Smooth muscle cell of the brain vasculature (primary cell): ENCODE data around the gene MYH1.
"Not testable (repeated sequence)": the region's sequence is repeated elsewhere in the genome, so short reads cannot be mapped to it uniquely, and the experiment has no call there.

Experiments used
- DNase-seq: peaks from one replicate; pipeline ENCODE4 v3.0.0-alpha.2; 2012; ENCODE audit warnings: low read depth, low spot score

Gene MYH1

DNA sequence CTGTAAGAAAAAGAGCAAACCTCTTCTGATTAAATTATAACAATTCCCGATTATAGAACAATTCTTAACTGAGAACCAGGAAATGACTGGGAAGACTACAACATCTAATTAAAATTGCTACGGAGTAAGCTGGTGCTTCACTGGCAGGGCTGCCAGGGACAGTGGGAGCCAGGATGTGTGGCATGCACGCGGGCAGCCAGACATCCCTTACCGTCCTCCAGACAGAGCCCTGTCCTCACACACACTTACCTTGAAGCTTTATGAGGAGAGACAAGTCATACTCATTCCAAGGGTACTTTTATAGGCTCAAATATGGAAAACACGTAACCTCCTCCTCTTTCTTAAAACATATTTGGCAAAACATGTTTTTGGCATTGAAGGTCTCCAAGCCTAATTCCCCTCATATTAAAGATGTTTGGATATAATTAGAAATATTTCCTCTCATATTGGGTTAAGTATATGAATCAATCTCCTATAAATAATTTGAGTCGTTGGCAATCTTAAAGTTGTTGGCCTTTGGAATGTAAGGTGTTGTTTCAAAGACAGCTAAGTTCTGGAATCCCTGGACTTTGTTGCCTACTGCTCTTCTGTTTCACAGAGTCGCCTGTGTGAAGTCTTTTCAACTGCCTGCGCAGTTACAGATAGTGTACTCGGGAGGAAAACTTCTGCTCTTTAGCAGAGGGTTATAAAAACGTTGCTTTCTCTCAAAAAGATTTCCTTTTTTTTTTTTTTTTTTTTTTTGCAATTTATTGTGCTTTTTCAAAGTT is at the start of gene MYH1:
Gene MYH1, minus strand, starts transcription at position 272 of the 767 bp plus-strand sequence. CDS start 1,900 bp downstream, outside the sequence.
- no peak for DNase-seq

DNA sequence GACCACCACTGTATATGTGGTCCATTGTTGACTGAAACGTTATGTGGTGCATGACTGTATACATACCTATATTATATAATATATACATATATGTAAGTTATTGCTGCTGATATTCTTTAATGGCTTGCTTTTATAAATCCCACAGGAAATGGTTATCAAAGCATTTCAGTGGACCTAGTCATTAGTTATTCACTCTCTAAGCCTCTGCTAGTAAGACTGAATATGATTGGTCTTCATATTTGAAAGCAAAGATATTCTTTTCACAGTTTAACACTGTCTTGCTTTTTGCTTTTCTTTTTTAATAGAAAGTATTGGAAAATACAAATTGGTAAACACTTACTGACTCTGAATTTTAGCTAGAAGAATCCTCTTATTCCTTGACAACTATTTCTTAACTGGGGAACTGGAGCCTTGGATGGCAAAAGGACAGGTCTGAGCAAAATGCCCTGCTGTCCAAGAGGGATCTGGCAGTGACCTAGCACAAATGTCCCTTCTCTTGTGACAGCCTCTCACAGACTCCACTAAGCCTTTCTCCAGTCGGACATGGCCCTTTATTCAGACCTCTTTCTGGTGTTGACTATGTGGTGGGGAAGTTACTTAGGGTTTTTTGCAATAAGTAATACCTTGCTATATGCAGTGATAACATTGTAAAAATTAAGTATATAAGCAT is 45.8 kb upstream of the MYH1 start:
- DNase-seq = no peak

DNA sequence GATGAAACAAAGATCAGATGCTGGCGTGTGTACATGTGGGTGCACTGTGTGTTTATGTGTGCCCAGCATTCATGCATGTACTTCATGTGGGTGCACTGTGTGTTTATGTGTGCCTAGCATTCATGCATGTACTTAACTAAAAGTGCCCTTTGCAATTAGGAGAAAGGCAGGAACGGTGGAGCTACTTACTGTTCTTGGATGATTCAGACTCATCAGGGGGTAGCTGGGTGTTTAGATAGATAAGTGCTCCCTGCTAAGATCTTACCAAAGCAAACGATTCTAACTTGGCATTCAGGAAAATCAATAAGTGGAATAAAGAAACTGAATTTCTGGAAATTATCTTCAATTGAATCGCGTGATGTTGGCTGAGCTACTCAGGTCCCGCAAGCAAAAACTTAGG is 39.7 kb upstream of the MYH1 start:
- DNase-seq = no peak

DNA sequence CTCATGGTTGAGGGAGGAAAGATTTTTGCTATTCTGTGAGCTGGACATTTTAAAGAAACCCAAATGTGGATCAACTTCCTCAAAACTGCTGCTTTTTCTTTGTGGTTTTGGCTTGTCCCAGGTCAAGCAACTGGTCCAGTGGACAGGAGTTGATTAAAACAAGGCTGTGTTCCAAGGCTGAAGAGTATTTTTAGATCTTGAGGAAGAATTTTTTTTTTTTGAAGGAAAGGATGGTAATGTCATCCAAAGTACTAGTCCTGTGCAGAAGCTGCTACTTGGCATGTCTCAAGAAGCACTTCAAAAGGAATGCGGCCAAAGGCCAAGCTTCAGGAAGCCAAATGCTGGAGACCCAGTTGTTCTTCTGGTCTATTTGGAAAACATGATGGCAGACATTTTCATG is 39.1 kb upstream of the MYH1 start:
- DNase-seq = no peak

DNA sequence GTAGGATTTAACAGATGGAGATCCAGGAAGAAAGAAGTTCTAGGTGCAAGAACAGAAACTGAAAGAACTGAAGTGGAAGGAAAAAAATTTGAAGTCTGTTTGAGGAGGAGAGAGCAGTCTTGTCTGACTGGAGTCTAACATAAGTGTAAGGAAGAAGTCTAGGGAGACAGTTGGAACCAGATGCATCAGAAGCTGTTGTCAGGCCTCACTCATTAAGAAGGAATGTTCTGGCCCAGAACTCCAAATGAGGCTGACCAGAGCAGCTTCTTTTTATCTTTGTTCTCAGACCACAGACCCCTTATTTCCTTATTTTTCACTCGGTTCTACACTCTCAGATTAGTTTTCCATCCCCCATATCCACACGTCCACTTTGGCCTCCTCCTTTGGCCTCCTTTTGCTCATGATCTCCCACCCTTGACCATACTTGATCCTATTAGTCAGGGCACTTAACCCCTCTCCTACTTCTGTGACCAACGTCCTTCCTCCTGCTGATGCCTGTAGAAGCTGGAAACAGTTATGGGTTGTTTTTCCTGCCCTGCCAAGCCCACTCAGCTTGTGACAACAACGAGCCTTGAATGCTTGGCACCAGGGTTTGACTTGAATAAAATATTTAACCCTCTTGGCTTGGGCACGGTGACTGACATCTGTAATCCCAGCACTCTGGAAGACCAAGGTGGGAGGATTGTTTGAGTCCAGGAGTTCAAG is 38.1 kb upstream of the MYH1 start:
- no peak for DNase-seq

DNA sequence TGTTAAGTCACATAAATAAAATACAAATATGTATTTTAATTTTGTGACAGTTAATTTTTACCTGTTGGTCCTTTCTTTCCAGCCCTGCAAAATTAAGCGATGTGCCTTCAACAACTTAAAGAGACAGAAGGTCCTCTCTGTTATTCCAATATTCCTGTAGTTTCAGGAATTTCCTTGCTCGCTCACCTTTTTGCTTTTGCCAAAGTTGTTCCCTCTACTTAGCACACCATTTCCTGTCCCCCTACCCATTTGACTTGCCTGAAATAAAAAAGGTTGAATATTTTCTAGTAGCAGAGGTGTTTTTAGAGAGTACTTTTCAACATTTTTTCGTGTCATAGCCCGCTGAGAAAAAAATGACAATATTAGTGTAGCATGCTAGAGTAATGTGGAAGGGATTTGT is 31.7 kb upstream of the MYH1 start:
- DNase-seq = no peak

DNA sequence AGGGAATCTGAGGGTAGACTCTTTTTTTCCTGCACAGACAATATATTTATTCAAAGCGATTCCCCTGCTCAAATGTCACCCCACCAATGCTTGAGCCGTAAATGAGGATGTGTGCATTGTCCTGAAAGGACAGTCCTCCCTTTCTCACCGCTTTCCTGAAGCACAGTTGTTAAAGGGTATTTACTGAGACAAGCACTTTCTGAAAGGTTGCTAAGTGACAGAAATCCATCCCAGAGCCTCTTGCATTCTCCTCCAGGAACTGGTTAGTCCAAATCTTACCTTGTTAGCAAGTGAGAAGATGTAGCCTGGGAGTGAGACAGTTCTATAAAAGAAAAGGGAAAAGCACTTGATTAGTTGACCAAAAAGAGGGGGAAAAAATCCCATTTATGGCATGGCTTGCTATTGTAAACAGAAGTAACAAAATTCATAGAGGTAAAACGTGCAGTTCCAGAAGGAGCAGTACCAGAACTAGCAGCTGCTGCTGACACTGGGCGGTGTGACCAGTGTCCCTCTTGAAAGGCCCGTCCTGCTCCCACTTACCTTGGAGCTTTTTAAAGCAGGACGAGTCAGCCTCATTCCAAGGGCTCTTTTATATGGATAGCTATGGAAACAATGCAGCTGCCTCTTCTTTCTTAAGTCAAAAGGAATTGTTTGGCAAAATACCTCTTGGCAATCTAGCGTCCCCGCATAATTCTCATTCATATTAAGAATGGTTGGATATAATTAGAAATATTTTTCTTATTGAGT is 30.9 kb upstream of the MYH1 start, which contains the start of gene MYH2:
Gene MYH2, minus strand, starts transcription at position 563 of the 747 bp plus-strand sequence. CDS start 1,738 bp downstream, outside the sequence.
- no peak for DNase-seq

DNA sequence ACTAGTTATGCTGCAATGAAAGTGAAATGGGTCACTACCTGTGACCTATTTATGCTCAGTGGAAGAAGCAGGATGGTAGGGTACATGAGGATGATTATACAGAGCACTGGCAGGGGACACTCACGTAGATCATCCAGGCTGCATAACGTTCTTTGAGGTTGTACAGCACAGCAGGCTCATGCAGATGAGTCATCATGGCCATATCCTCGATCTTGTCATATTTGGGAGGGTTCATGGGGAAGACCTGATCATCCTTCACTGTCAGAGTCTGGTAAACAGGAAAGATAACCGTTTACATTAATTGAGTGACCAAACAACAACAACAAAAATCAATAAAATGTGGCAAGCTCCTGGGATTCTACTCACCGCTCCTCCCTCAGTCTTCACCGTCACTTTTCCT is 29.0 kb upstream of the MYH1 start:
- no peak for DNase-seq

DNA sequence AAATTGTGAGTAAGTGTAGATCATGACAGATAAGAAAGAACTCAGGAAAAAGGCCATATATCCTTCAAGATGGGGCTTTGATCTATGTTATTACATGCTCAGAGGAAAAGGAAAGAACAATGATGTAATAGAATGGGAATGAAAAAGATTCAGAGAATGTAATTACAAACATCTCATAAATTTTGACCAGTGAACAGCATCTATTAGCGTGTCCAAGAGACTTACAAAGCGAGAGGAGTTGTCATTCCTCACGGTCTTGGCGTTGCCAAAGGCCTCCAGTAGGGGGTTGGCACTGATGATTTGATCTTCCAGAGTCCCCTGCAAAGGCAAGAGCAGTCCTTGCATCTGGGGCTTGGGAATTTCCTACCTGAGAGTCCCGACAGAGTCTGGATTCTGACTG is 25.1 kb upstream of the MYH1 start:
- not testable (repeated sequence) for DNase-seq

DNA sequence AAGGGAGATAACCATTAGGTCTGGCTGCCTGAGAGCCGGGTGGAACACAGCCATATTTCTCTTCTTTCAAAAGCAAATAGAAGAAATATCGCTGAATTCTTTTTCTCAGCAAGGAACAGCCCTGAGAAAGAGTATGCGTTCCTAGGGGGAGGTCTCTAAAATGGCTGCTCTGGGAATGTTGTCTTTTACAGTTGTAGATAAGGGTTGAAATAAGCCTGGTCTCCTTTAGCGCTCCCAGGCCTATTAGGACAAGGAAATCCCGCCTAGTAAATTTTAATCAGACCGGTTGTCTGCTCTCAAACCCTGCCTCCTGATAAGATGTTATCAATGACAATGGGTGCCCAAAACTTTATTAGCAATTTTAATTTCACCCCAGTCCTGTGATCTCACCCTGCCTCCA is 22.8 kb upstream of the MYH1 start:
- not testable (repeated sequence) for DNase-seq

DNA sequence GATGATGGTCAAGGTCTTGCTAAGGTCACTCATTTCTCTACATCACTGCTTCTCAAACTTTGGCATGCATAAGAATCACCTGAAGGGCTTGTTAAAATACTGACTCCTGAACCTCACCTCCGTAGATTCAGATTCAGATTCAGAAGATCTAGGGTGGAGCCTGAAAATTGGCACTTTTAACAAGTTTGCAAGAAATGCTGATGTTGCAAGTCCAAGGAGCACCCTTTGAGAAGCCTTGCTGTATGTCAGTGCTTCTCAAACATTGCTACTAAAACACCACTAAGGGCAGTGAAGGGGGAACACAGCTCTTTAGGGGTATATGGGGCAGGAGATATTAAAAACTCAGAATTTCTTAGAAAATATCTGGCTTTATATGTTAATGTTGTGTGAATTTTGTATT is 13.7 kb upstream of the MYH1 start:
- no peak for DNase-seq

DNA sequence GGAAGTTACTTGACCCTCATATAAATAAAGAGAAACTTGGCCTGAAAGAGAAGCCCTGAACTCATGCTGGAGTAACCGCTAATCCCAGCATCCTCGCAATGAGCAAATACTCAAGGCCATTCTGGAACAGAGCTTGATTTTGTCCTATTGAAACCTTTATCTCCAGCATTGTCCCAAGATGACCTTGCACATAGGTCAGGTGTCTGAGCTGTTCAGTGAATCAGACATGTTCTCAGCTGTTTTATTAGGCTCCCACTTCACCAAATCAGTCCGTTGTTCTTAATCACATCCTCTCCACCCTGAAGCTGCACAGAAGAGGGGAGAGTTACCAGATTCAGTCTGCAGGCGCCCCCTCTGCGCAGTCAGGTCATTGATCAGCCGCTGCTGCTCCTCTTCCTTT is 9.1 kb upstream of the MYH1 start:
- no peak for DNase-seq

DNA sequence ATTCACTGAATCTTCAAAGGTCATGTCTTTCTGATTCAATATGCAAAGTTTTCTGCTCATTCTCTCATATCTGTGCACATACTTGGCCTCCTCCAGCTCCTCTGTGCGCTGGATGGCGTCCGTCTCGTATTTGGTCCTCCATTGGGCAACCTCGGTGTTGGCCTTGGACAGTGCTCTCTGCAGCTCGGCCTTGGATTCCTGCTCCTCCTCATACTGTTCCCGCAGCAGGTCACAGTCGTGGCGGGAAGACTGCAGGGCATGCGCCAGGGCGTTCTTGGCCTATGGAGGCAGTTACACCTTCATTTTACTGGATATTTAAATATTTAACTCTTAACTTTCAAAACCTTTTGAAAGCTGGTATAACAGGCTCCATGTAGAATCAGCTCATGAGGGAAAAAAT is 8.2 kb upstream of the MYH1 start:
- DNase-seq = no peak

DNA sequence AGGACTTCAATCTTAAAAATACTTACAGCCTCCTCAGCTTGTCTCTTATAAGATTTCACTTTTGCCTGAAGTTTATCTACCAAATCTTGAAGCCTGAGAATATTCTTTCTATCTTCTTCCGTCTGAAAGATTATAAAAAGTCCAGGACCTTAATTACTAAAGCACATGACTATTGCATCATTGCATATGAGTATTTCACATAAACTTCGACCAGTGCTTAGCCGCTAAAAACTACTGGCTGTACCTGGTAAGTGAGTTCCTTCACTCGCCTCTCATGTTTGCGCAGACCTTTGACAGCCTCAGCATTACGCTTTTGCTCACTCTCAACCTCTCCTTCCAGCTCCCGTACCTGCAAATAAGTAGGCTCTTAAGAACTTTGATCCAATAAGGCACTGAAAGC is 4.7 kb upstream of the MYH1 start:
- DNase-seq = no peak

DNA sequence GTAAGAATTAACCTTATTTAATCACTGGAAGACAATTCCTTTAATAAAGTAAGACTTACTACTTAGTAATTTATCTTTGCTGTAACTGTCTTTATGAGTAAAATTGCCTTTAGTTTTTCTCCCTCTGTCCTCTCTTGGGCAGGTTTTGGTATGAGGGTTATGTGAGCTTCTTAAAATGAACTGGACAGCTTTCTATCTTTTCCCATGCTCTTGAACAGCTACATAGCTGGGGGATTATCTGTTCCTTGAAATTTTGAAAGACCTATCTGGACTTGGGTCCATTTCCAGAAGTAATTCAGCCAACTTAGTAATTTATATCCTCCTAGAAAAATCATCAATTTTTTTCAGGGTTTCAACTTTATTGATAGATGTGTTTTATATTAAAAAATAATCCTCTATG is 3.6 kb upstream of the MYH1 start:
- no peak for DNase-seq

DNA sequence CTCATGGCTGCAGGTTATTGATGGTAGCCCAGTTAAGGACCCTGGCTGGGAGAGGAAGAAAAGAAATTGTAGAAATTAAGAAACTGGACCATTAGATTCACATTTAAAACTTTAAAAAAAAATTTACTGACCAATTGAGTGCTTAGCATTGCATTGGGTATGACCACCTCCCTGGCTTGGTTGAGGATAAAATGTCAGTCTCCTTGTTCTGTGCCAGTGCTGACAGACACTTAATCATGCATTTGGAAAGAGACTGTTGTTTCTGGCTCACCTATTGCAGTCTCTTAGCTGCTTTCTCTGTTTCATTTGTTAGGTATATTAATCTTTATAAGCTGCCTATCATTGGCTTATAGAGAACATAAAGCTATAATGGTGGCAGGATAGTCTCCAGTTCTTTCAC is 1.7 kb downstream of the MYH1 start:
- DNase-seq = no peak

DNA sequence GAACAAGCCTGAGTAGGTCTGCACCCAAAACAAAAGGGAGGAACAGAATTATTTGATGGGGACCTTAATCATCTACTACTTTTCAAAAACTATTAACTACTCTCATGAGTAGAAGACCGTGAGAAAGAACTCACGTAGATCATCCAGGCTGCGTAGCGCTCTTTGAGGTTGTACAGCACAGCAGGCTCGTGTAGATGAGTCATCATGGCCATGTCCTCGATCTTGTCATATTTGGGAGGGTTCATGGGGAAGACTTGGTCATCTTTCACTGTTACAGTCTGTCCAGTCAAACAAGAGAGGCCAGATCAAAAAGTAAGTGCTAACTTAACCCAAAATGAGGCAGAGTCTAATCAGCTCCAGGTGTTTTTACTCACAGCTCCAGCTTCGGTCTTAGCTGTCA is 2.3 kb downstream of the MYH1 start:
- DNase-seq = no peak

DNA sequence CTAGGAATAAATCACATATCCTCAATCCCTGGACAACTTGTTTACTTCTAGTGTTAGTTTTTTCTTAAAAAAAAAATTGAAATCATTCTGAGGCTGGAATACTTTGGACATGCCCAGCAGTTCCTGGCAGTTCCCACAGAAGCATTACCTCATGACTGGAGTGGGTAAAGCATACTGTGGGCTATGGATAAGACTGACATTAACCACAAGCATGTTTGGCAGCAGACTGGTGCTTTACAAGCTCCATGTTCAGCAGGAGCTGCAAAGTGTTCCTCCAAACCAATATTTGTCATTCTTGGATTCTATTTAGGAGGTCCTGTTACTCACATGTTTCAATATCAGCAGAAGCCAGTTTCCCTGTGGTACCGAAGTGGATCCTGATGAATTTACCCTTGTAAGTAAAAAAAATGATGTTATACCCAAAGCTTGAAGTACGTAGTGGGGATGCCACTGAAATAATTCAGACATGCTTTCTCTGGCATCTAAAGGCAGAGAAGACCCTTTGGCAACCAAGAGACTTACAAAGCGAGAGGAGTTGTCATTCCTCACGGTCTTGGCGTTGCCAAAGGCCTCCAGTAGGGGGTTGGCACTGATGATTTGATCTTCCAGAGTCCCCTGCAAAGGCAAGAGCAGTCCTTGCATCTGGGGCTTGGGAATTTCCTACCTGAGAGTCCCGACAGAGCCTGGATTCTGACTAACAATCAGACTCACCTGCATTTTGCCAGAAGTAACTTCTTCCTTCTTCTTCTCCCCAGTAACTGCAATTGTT is 4.9 kb downstream of the MYH1 start:
- no peak for DNase-seq

DNA sequence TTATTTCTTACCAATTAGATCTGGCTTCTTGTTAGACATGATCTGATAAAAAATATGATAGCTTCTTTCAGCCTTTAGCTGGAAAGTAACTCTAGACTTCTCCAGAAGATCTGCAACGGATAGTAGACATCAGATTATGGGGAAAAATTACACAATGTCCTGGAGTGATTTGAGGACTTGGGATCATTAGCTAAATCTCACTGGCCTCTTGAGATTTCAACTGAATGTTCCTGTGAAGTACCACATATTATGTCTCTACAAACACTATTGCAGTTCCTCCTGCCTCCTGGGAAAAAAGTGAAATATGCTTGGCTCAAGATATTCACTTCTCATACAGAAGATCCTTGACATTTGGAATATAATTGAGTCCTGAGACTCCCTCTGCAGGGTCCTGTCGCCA is 5.5 kb downstream of the MYH1 start:
- DNase-seq = no peak

DNA sequence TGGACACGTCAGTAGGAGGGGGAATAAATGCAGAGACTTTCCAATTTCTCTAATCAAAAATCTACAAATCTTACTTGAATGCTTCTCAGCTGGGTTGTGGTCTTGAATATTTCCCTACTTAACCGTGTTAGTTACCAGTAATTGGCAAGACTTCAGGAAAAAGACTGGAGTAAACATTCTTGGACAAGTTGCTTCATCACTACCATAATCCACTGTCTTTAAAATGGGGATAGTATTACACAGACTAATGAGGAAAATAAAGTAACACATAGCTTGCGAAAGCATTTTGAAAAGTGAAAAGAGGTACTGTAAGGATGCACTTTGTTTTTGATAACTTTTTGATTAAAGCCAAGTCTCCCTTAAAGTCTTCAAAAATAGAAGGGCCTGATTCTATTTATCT is 18.4 kb downstream of the MYH1 start:
- no peak for DNase-seq

DNA sequence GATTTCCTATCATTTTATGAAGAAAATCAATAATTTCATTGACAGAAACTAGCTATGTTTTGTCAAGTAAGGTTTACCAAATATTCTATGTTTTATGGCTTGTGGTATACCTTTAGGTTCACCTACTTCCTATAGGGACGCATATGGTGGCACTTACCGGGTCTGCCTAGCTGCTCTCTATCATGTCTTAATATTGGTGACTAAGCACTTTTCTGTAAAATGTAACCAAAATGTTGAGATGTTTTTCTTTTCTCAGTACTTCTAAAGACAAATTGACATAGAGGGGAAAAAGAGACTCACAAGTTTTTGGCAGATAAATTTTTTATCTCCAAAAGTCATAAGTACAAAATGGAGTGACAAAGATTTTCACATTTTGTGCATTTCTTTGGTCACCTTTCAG is 26.3 kb downstream of the MYH1 start:
- DNase-seq = no peak
